GM12801 (cell line): ENCODE measurements around the gene GEMIN2.

Source experiments
- TF ChIP-seq, protein P1 (sequence below): IDR thresholded peaks from one replicate; pipeline ENCODE4 v1.5.1; 2011; ENCODE audit warnings: control low read depth; ENCODE audit not compliant: insufficient read length; ENCODE audit errors: extremely low read depth

GEMIN2 gene

DNA sequence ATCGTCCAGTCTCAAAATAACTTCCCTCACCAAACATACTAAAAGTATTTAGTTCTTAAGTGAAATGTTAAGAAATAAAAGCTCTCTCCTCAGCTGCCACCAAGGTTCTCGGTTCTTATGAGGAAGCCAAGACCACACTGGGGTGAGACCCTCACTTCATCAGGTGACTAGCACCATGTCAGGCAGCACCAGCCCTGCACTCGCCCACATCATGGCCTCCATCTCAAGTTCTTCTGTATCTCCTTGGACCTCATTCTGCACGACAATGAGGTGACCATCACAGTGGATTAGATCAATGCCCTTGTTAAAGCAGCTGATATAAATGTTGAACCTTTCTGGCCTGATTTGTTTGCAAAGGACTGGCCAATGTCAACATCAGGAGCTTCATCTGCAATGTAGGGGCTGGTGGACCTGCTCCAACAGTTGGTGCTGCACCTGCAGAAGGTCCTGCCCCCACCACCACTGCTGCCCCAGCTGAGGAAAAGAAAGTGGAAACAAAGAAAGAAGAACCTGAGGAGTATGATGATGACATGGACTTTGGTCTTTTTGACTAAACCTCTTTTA is 23.5 kb upstream of the GEMIN2 start:
- TF ChIP-seq, protein P1, sequence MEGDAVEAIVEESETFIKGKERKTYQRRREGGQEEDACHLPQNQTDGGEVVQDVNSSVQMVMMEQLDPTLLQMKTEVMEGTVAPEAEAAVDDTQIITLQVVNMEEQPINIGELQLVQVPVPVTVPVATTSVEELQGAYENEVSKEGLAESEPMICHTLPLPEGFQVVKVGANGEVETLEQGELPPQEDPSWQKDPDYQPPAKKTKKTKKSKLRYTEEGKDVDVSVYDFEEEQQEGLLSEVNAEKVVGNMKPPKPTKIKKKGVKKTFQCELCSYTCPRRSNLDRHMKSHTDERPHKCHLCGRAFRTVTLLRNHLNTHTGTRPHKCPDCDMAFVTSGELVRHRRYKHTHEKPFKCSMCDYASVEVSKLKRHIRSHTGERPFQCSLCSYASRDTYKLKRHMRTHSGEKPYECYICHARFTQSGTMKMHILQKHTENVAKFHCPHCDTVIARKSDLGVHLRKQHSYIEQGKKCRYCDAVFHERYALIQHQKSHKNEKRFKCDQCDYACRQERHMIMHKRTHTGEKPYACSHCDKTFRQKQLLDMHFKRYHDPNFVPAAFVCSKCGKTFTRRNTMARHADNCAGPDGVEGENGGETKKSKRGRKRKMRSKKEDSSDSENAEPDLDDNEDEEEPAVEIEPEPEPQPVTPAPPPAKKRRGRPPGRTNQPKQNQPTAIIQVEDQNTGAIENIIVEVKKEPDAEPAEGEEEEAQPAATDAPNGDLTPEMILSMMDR: no peak

DNA sequence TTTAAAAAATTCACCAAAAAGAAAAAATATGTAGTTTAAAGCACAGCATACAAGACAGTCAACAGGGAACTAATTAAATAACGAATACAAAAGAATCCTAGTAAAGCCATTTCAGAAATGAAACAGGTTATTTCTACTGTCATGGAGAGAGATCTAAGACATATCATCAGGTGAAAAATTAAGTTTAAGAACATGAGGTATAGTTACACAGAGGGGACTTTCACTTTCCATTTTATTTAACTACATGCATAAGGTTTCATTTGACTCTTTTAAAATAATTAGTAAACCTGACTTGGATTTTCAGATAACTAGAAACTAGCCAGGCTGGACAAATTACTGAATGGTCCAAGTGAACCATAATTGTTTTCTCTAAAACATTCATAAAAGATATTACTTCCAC is 22.4 kb upstream of the GEMIN2 start:
- TF ChIP-seq, protein P1: no peak

DNA sequence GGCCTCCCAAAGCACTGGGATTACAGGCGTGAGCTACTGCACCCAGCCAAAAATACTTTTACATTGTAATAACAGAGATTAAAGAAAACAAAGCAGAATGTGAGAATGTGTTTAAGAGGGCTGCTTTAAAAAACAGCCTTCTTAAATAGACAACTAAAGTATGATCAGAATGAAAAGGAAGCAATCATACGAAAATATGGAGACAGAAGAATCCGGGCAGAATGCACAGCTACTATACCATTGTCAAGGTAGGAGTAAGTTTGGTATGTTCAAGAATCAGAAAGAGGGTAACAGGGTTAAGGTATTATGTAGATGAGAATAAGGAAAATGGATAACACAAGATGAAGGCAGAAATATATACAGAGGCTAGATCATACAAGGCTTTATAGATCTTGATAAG is 19.6 kb upstream of the GEMIN2 start:
- TF ChIP-seq, protein P1: no peak

DNA sequence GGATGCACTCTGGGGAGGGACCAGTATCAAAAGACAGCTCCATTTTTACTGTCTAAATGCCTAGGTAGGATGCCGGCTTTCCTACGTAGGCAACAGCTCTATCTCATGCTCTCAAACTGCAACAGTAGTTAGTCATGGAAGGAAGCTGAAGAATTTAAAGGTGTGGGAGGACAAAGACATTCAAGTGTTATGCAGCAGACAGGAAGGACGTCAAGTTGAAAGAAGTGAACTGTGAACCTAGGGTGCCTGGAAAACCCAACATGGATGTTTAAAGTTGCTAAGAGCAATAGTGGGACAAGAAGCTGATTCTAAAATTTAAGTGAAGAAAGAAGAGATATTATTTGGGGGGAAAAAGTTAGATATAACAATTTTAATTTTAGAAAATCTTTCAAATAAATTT is 17.0 kb upstream of the GEMIN2 start:
- TF ChIP-seq, protein P1: no peak

DNA sequence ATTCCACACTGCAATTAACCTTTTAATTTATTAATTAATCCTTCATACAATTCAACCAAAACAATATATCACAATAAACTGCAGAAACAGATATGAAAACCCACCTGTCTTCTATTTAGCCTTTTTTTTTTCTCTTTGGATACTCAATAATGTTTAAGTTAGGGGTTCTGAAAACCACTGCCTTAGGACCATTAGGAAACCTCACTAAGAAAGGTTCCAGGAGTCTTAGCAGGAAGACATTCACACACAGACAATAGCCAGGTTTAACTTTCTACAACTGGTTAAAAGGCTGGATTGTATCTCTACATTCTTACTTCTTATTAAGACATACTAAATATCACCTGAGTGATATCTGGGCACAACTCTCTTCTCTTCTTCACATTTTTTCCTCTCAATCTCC is 14.4 kb upstream of the GEMIN2 start:
- TF ChIP-seq, protein P1: no peak

DNA sequence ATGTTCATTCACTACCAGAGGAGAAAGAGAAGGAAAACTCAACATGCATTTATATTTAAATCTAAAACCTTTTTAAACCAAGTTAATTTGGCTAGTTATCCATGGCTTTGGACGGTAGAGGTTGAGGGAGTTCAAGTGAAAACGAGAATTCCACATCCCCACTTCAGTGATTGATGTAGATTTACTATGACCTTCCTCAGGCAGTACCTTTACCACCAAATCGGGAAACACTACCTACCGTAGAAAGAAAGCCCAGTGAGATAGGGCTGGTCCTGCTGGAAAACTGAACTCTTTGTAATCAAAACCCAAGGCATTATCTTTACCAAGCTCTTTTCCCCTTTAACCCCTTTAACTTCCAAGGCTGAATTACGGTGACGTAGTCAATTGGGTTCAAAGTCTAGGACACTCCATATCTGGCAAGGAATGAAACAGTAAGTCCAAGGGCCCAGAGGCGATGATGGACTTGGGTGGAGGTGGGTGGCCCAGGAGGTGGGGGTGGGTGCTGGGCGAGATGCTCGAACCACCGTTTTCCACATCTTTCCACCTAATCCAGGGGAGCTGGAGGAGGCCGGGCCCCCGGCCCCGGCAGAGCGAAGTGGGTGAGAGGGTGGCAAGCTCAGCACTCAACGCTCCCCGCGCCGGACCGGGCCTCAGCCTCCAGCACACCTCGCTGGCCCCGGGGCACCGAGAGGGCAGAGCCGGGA is 11.7 kb upstream of the GEMIN2 start:
- TF ChIP-seq, protein P1: no peak

DNA sequence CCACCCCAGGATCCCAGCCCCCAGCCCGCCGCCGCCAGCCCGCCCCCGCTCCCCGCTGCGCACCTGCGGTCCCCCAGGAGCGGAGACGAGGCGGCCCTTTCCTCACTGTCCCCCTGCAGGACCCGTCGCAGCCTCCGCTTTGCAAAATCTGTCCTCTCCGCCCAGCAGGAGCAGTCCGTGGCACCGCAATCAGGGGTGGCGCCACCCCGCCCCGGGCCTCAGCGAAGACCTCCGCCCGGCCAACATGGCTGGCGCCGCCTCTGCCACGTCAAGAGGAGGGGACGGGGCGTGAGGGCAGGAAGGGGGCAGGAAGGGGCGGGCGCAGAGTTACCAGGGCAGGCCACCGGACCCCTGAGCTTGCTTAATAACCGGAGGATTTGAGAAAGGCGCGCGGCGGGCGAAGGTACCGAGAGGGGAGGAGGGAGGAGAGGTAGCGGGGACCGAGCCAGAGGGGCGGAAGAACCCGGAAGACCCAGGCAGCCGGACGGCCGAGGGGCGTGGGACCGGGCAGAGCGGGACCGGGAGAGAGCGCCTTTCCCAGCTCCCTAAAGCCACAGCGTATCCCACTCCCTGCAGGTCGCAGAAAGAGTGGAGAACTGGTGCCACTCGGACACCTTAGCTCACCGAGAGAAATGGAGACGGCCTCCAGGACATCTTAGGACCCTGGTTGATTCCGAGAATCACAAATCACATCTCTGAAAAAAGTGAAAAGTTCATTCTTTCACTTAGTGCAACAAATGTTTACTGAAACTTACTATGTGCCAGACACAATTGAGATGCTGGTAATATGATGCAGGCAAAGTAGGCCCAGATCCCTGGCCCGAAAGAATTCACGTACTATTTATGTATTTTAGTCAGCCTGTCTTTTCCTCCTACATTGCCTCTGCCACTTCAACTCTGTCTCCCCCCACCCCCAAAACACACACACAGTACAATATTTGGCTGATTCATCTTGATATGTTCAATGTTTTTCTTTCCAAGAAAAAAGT is 10.9 kb upstream of the GEMIN2 start, which contains the start of gene SEC23A:
Gene SEC23A (minus strand): TSS at position 267 of the 989 bp plus-strand sequence. CDS start 7,117 bp downstream, outside the sequence.
- TF ChIP-seq, protein P1: no peak
